Smooth muscle cell (in vitro differentiated cells): Measurements from ENCODE around the gene KLC1. TPM values are rescaled to one million over a fixed set of nuclear protein-coding genes. Genes with fewer than 3 reads are reported as not detected.
"Not testable (repeated sequence)": the region's sequence is repeated elsewhere in the genome, so short reads cannot be mapped to it uniquely, and the experiment has no call there.

Experiments used
- DNase-seq: peaks from one replicate; lab custom pipeline; 2025; ENCODE audit not compliant: unreplicated experiment; lab: John Stamatoyannopoulos, UW
- H2AFZ ChIP-seq: fragments of 200-600 bp; sonication (generic); 2 replicates; pipeline ENCODE4 v1.6.0; 2016; ENCODE audit warnings: antibody characterized with exemption, low read depth, mild to moderate bottlenecking
- H3F3A ChIP-seq: fragments of 200-600 bp; sonication (generic); 2 replicates; pipeline ENCODE4 v1.6.0; 2017; ENCODE audit warnings: antibody characterized with exemption, low read depth
- H3K27ac ChIP-seq: fragments of 200-600 bp; sonication (generic); 2 replicates; pipeline ENCODE4 v1.5.1; 2016; ENCODE audit warnings: low read depth, mild to moderate bottlenecking
- H3K27me3 ChIP-seq: fragments of 200-600 bp; sonication (generic); 2 replicates; pipeline ENCODE4 v1.6.1; 2016; ENCODE audit warnings: low read depth, mild to moderate bottlenecking
- H3K36me3 ChIP-seq: fragments of 200-600 bp; sonication (generic); 2 replicates; pipeline ENCODE4 v1.5.1; 2016; ENCODE audit warnings: low read depth
- H3K4me1 ChIP-seq: fragments of 200-600 bp; sonication (generic); 2 replicates; pipeline ENCODE4 v1.5.1; 2016; ENCODE audit warnings: low read depth
- H3K4me2 ChIP-seq: fragments of 200-600 bp; sonication (generic); 2 replicates; pipeline ENCODE4 v1.6.0; 2016; ENCODE audit warnings: mild to moderate bottlenecking
- H3K4me3 ChIP-seq: fragments of 200-600 bp; sonication (generic); 2 replicates; pipeline ENCODE4 v1.5.1; 2016; ENCODE audit warnings: mild to moderate bottlenecking
- H3K79me2 ChIP-seq: fragments of 200-600 bp; sonication (generic); 2 replicates; pipeline ENCODE4 v1.6.0; 2016; ENCODE audit warnings: low read depth, mild to moderate bottlenecking
- H3K9ac ChIP-seq: fragments of 200-600 bp; sonication (generic); 2 replicates; pipeline ENCODE4 v1.6.0; 2016; ENCODE audit warnings: low read depth
- H3K9me3 ChIP-seq: fragments of 200-600 bp; sonication (generic); replicated peaks from 2 replicates; pipeline ENCODE4 v1.5.1; 2016; ENCODE audit warnings: low read depth
- H4K20me1 ChIP-seq: fragments of 200-600 bp; sonication (generic); 2 replicates; pipeline ENCODE4 v1.6.0; 2016; ENCODE audit warnings: low read depth
- CTCF ChIP-seq: fragments of 200-600 bp; sonication (generic); IDR thresholded peaks from 2 replicates; pipeline ENCODE4 v1.5.1; 2017; ENCODE audit warnings: borderline replicate concordance, mild to moderate bottlenecking, antibody characterized with exemption; ENCODE audit not compliant: insufficient read depth, poor library complexity, severe bottlenecking
- WGBS: methylation state at CpG from one replicate; pipeline ENCODE4 v1.1.7; 2016; ENCODE audit warnings: low lambda C conversion rate; 5-methylcytosine and 5-hydroxymethylcytosine counted together
- polyA plus RNA-seq: library from polyadenylated mRNA; unstranded; fragments of >200 nt; fragmentation: Nextera tagmentation; extraction: Ambion mirVana; gene quantifications from 2 replicates; pipeline ENCODE4 v1.2.1, GENCODE V29; 2016
- total RNA-seq: library from RNA; depleted of rRNA; stranded (reverse); fragments of >200 nt; gene quantifications from 2 replicates; pipeline ENCODE4 v1.2.3, GENCODE V29; 2014

Gene KLC1
- total and polyA plus RNA-seq, 2 experiments from 2014 or later = 167 to 224 TPM

- peaks cover 10% of the 10 kb centered on the region for H3K36me3 ChIP-seq
- peaks cover 98% of the 10 kb centered on the region for H4K20me1 ChIP-seq
- H3K27ac ChIP-seq = no peak overlapping the region
Observed at GRCh38 chr14:103688441-103688840, 59.4 kb downstream of the KLC1 start.

GRCh38 chr14:103688906-103689902, 60.2 kb downstream of the KLC1 start:
- Histone ChIP-seq H4K20me1 (peaks cover 90% of the 10 kb centered on the region), H3K4me1 (no peaks in the 10 kb centered on the region), H3K9me3 (no peaks in the 10 kb centered on the region), H3K79me2 (peaks cover 39% of the 10 kb centered on the region), H2AFZ (no peak overlapping the region), H3K4me2 (no peak overlapping the region), H3F3A (no peaks in the 10 kb centered on the region), H3K4me3 (no peak overlapping the region), H3K27me3 (no peaks in the 10 kb centered on the region), H3K36me3 (peaks cover 9% of the 10 kb centered on the region), H3K9ac (no peak overlapping the region), H3K27ac (no peak overlapping the region)
- no peak for DNase-seq
- 91% methylated on average over 16 of the region's 16 CpGs for WGBS
- no peak for TF ChIP-seq CTCF

More at GRCh38 chr14:103688441-103688840, 59.4 kb downstream of the KLC1 start:
- H3K27me3 ChIP-seq = no peaks in the 10 kb centered on the region
- H2AFZ ChIP-seq = no peak overlapping the region
- no peaks in the 10 kb centered on the region for H3K4me1 ChIP-seq
- no peak overlapping the region for H3K9ac ChIP-seq
- no peaks in the 10 kb centered on the region for H3F3A ChIP-seq
- peaks cover 42% of the 10 kb centered on the region for H3K79me2 ChIP-seq
- no peak for DNase-seq
- H3K9me3 ChIP-seq = no peaks in the 10 kb centered on the region
- no peak overlapping the region for H3K4me2 ChIP-seq
- 91% methylated on average over 5 of the region's 5 CpGs for WGBS
- no peak overlapping the region for H3K4me3 ChIP-seq
- no peak for TF ChIP-seq CTCF

GRCh38 chr14:103690332-103690731, 61.3 kb downstream of the KLC1 start:
- no peak overlapping the region for H3K4me3 ChIP-seq
- H3K4me1 ChIP-seq = no peaks in the 10 kb centered on the region
- no peak overlapping the region for H3K9ac ChIP-seq
- no peak overlapping the region for H2AFZ ChIP-seq
- H4K20me1 ChIP-seq = peaks cover 90% of the 10 kb centered on the region
- 96% methylated on average over 8 of the region's 8 CpGs for WGBS
- peaks cover under 1% of the 10 kb centered on the region for H3F3A ChIP-seq
- no peaks in the 10 kb centered on the region for H3K9me3 ChIP-seq
- H3K36me3 ChIP-seq = peaks cover under 1% of the 10 kb centered on the region
- no peak overlapping the region for H3K4me2 ChIP-seq
- no peaks in the 10 kb centered on the region for H3K27me3 ChIP-seq
- H3K27ac ChIP-seq = no peak overlapping the region
- no peak for TF ChIP-seq CTCF
- H3K79me2 ChIP-seq = peaks cover 30% of the 10 kb centered on the region
- DNase-seq = no peak

GRCh38 chr14:103691655-103692054, 62.6 kb downstream of the KLC1 start:
- not testable (repeated sequence) for H3K27ac ChIP-seq, H3K9me3 ChIP-seq, H3K36me3 ChIP-seq, H3K4me1 ChIP-seq, H3K27me3 ChIP-seq, H3K4me2 ChIP-seq, H3K9ac ChIP-seq, H3F3A ChIP-seq, H3K4me3 ChIP-seq, H2AFZ ChIP-seq, DNase-seq
- 95% methylated on average over 5 of the region's 5 CpGs for WGBS
- H4K20me1 ChIP-seq = peaks cover 90% of the 10 kb centered on the region
- peaks cover 32% of the 10 kb centered on the region for H3K79me2 ChIP-seq
